Kidney tubule cell (primary cell): Measurements from ENCODE around the gene AXIN2.

Experiments used
- DNase-seq: peaks from one replicate; pipeline ENCODE4 v3.0.0-alpha.2; 2018; ENCODE audit warnings: low spot score

Gene AXIN2, protein sequence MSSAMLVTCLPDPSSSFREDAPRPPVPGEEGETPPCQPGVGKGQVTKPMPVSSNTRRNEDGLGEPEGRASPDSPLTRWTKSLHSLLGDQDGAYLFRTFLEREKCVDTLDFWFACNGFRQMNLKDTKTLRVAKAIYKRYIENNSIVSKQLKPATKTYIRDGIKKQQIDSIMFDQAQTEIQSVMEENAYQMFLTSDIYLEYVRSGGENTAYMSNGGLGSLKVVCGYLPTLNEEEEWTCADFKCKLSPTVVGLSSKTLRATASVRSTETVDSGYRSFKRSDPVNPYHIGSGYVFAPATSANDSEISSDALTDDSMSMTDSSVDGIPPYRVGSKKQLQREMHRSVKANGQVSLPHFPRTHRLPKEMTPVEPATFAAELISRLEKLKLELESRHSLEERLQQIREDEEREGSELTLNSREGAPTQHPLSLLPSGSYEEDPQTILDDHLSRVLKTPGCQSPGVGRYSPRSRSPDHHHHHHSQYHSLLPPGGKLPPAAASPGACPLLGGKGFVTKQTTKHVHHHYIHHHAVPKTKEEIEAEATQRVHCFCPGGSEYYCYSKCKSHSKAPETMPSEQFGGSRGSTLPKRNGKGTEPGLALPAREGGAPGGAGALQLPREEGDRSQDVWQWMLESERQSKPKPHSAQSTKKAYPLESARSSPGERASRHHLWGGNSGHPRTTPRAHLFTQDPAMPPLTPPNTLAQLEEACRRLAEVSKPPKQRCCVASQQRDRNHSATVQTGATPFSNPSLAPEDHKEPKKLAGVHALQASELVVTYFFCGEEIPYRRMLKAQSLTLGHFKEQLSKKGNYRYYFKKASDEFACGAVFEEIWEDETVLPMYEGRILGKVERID

DNA sequence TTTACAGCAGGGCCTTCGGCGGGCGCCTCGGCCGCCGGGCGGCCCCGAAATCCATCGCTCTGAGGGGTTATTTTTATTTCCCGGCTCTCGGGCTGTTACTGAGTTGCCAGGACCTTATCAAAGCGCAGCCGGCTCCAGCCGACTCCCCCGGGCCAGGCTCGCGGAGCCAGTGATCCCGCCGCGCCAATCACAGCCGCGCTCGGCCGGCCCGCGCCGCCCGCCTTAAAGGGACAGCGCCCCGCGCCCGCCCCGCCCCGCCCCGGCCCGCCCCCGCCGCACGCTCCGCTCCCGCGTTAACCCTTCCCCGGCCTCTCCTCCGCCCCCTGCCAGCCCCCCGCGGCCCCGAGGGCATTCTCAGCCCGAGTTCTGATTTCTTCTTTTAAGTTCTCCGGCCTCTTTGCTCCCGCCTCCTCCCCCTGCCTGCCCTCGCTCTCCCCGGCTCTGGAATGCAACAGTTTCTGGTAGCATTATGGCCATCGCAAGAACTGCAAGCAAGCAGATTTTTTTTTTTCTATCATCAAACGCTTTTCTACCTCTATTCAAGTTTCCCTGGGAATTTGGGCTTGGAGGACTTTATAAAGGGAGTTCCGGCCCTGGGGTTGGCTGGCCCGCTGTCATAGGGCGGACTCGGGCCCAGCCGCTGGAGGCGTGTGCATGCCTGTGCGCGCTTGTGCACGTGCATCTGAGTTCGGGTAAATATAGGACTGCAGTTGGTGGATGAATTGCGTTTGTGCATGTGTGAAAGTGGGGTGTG, at the start of gene AXIN2:
Gene AXIN2 (minus strand): TSS at position 197 of the 754 bp plus-strand sequence. CDS start 3,028 bp downstream, outside the sequence.
- peak; percentile 89 for DNase-seq

DNA sequence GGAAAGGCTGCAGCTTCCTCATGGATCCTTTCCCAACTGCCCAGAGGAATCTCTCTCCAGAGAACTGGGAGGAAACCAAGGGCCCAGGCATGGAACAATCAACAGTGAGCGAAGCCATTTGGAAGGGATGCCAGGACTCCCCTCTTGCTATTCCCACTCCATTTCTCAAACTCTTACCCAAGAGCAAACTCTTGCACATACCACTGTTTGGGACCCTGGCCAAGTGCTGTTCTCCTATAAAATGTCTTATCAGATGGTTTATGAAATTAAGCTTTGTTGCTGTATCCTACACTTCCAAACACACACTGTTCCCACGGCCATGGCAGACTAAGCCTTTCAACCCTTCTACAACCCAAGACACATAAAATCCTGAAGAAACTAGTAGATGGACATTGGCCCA, 48.3 kb upstream of the AXIN2 start:
- no peak for DNase-seq

DNA sequence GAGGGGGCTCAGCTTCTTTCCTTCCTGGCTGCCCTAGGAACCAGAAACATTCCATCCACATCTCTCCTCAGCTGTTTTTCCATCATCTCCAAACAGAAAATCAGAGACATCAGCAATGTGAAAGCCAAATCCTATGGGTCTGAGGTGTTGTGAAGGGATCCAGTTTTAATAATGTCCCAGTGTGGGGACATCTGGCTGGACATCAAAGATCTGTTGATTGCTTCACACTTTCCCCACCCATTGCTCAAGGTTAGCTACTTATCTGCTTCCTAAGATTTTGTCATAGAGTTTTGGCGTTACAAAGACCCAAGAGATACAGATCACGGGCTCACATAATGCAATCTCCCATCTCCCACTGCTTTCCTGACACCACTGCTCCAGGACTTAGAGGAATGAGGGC, 47.8 kb upstream of the AXIN2 start:
- DNase-seq: no peak

DNA sequence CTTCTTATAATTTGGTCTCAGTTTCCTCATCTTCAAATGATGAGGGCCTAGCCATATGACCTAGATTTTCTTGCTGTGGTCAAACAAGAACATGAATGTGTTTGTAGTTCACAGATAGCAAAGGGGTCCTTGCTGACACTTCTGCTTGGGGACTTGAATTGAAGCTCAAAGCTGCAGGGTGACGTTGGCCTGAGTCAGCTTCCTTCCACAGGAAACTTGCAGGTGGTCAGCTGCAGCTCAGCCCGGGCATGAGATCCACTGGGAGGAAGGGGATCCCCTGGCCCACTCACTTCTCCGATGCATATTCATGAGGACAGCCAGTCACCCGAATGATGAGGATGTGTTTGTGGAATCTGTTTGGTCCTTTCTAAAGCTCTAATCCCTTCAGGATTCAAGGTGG, 42.6 kb upstream of the AXIN2 start:
- peak; percentile 24 for DNase-seq

DNA sequence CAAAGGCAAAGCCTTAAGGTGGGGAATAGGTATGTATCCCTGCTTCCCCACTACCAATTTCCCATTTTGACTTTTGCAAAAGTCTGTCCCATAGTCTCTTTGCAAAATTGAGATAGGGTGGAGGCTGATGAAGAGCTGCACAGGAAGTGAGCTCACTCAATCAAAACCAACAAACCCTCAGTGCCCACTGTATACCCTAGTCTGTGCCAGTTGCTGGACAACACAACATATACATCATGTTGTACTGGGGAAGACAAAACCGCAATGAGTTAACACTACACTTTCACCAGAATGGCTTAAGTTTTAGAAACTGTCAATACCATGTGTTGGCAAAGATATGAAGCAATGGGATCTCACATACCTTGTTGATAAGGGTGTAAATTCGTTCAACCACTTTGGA, 40.4 kb upstream of the AXIN2 start:
- DNase-seq: no peak

DNA sequence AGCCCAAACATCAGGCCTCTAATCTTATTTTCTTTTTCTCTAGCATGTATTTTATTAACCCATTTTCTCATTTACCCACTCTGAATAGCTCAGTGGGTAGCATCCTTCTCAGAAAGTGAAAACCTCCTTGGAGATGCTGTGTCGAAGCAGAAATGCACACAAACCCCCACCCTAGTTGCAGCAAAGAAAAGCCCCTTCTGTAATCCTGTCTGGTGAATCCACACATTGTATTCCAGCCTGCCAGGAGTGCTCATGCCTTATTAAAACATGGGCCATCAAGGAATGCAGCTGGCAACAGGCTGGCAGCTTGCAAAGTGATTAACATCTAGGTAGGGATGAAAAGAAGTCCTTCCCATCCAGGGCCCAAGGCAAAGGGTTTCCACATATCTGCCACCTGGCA, 39.7 kb upstream of the AXIN2 start:
- DNase-seq: no peak

DNA sequence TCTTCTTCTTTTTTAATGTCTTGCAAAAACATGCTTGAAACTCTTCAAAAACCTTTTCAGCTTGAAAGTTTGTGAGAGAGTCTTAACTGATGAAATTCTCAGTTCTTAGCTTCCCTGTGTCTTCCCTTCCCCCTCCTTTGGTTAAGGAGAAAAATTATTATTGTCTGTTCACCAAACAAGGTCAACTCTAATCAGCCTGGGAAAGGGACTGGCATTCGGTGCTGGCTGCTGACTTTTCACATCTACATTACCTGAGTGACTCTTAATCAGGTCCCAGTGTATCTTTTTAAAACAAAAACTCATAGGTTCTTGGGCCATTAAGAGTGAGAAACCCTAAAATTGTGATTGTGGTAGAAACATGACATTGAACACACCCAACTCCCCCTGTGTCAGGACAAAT, 39.1 kb upstream of the AXIN2 start:
- DNase-seq: no peak

DNA sequence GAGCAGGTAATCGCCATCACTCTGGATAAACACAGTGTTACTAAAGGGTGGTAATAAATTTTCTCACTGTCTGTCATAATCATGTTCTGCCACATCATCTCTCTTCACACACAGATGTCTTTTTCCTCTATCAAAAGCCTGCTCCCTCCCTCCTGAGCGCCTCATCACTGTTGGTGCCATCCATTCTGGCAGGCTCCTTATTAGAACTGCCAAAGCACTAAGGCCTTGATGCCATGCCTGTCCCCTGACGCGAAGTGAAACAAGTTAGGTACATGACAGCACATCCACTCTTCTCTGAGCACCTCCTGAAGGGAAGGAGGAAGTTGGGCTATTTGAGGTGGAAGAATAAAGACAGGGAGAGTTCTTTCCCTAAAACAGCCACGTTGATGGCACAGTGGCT, 38.2 kb upstream of the AXIN2 start:
- DNase-seq: no peak

DNA sequence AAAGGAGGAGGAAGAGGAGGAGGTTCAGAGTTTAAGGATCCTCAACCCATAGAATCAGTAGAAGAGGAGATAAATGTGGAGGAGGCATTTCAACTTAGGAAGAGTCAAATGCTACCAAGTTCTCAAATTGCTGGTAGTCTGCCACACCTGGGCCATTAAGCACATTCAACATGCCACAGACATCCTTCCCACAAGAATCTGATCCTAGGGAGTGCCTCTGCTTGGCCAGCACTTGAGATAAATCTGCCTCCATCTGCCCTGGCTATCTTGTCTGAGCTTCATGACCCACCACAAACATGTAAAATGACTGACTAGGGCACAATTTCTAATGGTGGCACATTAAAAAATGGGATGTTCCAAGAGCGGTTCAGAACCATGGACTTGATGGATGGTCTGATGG, 37.3 kb upstream of the AXIN2 start:
- no peak for DNase-seq

DNA sequence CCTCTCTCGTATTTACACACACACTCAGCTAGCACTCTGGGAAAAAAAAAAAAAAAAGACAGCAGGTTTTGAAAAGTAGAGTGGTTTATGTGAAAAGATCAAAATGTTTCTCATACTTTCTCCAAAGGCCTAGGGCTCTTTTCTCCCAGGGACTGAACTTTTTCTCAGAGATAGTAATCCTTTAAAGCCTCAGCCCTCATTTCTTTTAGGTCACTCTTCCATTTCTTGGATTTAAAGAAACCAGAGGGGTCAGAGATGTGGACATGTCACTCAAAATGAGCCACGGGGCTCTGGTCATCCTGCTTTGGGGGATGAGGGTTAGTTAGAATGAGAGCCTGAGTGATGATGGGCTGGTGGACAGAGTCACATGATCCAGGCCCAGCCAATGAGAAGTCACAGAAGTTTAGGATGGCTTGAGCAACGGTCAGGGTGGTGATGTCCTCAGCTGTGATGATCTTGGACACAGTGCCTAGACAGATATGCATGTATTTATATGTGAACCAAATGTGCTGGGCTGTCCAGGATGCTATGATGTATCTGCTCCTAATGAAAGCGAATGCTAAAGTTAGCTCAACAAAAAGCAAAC, 33.7 kb upstream of the AXIN2 start:
- no peak for DNase-seq

DNA sequence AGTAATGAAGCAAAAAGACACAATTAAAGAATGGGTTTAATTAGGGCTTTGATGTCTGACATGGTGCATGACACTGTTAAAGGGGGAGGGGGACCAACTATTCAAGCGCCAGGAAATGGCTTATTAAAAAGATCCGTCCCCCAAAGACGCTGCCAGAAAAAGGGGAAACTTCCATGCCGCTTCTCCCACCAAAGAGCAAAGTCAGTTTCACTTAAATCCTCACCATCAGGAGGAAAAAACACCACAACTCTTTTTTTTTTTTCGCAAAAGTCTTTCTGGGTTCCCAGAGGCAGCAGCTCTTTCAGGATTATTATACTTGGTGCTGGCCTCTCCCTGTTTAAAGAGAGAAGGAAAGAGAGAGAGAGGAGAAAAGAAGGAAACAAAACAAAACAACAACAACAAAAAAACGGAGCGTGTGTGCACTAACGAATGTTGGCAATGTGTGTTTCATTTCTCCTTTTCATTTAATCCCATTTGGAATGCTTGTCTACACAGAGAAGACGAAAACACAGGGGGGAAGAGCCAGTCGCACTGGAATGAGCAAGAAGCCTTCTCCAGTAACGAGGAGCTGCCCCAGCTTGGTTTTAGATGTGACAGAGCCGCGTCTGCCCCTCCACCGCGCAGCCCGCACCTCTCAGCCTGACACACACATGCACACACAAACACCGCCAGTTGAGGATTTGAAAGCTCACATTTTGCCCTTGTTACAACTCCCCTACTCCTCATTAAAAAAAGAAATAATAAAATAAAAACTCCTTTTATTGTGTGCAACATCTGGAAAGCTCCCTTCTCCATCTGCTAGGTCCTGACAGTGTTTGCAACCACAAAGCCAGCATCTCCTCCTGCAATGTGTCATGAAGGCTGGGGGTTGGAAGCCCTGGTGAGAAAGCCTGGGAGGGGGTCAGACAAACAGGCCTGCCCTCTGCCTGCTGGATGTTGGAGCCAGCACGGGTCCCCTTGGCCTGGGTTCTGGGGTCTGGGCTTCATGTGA, 32.7 kb upstream of the AXIN2 start:
- no peak for DNase-seq

DNA sequence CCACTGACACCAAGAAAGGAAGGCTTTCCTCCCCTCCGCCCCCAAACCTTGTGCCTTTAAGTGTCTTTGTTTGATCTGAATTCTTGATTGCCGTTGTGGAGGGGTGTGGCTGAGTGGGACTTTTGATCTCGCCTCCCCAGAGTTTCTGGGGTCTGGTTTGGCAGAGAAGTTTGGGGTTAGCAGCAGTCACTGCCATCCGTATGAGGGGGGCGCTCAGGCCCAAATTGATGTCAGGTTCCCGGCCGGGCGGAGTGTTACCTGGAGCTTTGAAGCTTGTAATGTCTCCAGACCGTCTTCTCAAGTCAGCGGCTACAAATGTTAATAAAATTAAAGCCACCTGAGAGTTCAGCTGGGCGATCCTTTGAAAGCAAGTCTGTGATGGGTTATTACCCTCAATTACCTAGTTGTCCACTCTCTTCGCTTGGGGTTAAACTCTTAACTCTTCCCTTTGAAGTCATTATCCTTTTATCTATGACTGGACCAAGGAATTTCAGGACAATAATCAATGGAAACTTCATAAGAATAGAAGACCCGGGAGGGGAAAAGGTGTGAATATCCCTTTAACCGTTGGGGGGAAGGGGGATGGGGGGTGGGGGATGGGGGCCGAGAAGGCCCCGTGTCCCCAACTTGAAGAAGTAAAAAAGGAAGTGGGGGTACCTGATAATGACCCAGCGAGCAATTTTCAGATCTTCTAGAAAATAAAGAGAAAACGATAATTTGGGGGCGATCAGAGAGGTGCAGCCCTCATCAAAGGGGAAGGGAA, 31.8 kb upstream of the AXIN2 start:
- DNase-seq: no peak

DNA sequence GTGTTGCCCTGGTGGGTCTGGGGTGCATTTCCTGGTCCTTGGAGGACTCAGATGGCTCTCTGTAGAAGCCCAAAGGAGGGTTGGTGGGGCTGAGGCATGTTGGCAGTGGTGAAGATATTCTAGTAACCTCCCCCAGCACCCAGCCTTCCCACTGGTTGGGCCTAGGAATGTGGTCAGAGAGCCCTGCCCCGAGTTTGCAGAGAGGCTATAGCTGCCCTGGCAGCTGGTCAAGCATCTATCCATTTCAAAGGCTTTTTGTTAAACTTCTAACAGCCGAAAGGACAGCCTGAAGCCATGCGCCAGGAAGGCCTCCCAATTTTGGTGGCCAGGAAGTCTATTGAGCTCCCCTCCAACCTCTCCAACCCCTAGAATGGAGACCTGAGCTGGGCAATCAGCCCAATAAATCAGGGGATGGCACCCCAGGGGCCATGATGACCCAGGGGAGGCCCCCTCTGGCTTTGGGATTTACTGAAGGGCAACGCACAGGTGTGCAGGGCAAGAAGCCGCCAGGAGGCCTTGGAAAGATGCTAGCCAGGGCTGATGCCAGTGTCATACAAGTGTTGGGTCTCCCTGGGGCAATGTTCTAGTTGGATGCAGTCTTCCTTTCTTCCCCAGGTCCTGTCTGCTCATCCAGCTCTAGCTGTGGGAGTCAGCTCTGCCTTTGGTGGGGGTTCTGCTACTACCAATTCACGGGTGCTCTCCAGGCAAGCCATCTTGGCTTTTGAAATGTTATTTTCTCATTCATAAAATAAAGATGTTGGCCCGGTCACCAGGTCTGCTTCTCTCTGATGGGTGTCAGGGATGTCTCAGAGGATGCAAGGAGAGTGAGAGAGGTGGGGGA, 30.9 kb upstream of the AXIN2 start:
- DNase-seq: no peak

DNA sequence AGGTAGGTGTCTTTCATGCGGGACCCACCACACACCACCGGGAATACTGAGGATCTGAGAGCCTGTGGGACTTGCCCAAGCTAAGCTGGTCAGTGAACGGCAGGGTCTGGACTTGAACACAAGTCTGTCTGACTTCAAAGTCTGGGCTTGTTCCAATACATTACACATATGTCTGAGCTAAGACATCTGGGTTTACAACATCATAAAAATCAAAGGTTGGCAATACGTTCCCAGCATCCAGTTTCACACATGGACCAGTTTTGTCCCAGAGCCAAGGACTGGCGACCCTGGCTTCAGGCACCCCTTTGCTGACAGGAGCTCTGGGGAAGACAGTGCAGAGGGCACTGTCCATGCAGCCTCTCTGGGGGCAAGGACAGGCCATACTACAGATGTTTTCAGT, 27.9 kb upstream of the AXIN2 start:
- DNase-seq: no peak

DNA sequence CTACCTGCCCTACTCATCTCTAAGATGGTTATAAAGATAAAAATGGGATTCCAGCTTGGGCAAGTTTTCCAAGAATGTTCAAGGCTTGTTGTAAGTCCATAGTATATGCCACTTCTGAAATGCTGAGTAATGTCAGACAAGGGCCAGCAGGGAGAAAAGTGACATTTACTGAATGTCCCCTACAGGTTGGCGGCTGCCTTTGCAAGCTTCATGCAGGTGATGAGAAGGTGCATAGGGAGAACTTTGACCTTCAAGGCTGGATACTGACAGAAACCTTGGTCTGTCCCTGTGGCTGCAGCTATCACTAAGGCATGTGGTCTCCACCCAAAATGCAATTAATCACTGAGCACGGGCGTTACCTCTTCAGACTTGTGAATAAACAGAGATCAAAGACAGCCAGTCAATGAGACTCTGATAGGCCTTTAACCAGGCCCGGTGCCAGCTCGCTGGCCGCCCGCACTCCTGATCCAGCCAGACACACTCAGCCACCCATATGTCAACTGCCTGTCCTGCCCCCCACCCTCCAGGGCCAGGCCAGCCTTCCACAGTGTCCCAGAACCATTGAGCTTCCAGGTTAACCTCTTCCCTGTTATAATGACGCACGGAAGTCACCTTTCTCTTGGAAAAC, 26.8 kb upstream of the AXIN2 start:
- DNase-seq: no peak

DNA sequence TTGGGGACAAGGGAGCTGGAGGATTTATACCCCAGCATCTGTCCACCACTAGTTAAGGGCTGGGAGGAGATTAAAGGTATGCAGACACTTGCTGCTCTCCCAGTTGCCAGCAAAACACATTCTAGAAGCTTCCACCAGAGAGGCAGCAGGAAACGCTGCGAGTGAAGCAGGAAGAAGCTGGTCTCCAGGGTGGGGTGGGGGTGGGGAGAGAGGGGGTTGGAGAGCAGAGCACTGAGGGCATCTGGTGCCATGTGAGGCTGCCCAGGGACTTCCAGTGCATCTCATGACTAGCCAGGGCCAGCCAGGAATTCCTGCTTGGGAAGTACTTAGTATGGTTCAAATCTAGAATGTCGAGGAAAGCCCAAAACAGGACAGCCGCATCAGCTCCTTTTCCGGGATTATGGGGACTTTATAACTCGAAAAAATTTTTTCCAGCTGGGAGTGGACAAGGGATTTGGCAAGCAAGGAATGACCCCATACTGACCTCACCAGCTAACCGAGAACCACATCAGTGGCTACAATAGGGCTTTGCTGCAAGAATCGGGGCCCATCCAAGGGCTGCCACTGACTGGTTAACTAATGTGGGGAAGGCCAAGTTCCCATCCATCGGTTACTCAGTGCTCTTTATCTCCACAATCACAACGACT, 26.2 kb upstream of the AXIN2 start:
- DNase-seq: no peak

DNA sequence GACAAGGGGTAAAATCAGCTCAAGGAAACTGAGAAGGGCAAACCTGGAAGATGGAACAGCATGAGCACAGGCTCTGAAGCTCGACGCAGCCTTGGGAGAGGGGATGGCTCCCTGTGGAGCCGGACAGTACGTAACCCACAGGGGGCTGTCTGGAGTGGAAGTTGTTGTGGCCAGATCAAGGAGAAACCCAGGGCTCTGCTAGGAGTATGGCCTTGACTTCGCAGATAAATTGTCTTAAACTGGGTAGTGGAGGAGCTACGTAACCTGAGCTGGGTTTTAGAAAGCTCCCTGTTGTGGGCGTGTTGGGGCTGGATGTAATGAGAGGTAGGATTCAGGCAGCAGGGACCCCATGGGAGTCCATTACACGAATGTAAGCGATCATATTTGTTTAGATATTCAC, 25.5 kb upstream of the AXIN2 start:
- no peak for DNase-seq
